HPDE6-E6E7 (cell line): ENCODE measurements around the gene PRSS23.
"Not testable (repeated sequence)": the region's sequence is repeated elsewhere in the genome, so short reads cannot be mapped to it uniquely, and the experiment has no call there.

Experiments
- DNase-seq: peaks from one replicate; pipeline ENCODE4 v3.0.0; 2011; ENCODE audit warnings: missing footprints; ENCODE audit errors: extremely low spot score

Gene PRSS23

DNA sequence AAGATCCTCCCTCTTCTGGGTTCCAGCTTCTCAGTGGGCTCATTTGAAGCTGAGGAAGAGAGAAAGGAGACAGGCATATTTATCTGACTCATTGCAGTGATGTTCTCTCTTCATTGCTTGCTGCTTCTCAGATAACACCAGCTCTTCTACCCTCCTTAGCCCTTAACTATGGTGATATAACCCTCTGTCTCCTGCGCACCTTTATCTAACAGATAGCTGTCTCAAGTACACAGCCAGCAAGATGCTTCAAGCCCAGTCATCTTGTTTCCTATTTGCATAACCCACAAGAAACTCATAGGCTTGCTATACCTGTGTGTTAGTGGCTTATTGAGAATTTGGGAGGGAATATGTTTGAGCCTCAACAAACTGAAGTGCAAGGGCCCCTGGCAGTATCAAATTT, 12.6 kb downstream of the PRSS23 start:
- no peak for DNase-seq

- DNase-seq: no peak
Measured at GRCh38 chr11:86814775-86815174, 14.4 kb downstream of the PRSS23 start.

- DNase-seq: no peak
Measured at GRCh38 chr11:86815726-86816125, 15.4 kb downstream of the PRSS23 start.

- no peak for DNase-seq
Measured at GRCh38 chr11:86816251-86816726, 15.9 kb downstream of the PRSS23 start.

GRCh38 chr11:86818462-86819192, 18.3 kb downstream of the PRSS23 start:
- DNase-seq: no peak

DNA sequence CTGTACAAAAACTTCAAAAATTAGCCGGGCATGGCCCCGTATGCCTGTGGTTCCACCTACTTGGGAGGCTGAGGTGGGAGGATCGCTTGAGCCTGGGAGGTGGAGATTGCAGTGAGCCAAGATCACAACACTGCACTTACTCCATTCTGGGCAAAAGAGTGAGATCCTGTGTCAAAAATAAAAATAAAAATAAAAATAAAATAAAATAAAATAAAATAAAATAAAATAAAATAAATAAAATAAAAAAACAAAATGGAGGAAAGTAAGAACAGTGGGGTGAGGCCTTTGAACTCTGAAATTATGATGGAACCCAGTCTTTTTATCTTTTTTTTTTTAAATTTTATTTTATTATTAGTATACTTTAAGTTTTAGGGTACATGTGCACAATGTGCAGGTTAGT, 23.8 kb downstream of the PRSS23 start:
- not testable (repeated sequence) for DNase-seq

- not testable (repeated sequence) for DNase-seq
Measured at GRCh38 chr11:86834376-86834775, 34.0 kb downstream of the PRSS23 start.

DNA sequence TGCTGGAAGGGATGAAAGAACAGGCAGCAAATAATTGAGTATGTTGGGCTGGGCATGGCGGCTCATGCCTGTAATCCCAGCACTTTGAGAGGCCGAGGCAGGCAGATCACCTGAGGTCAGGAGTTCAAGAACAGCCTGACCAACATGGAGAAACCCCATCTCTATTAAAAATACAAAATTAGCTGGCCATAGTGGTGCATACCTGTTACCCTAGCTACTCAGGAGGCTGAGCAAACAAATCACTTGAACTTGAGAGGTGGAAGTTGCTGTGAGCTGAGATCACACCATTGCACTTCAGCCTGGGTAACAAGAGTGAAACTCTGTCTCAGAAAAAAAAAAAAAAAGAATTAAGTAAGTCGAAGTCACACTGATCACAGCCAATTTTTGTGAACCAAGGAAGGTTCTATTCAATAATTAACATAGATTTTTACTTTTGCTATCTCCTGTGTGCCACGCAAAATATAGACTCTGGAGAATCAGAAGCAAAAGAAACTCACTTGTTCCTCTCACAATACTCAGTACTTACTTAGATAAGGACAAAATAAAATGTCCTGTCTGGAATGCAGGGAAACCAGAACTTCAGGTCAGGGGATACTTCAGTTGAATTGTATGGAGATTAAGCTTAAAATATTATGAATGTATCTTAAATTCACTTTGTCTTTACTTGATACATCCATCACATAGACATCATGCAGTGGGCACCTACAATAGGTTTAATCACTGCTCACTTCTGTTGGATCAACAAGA, 44.6 kb downstream of the PRSS23 start:
- DNase-seq: not testable (repeated sequence)

DNA sequence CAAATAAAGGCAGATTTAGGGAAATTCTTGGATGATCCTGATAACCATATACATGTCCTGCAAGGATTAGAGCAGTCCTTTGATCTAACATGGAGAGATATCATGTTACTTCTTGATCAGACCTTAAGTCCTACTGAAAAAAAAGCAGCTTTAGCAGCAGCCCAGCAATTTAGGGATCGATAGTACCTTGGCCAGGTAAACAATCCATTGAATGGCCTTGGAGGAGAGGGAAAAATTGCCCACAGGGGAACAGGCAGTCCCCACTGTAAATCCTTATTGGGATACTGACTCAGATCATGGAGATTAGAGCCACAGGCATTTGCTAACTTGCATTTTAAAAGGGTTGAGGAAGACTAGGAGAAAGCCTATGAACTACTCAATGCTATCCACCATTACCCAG, 47.8 kb downstream of the PRSS23 start:
- no peak for DNase-seq

GRCh38 chr11:86849679-86850078, 49.3 kb downstream of the PRSS23 start:
- no peak for DNase-seq
